Endometrial microvascular endothelial cells (primary cell): ENCODE data around the gene PDCD1LG2. TPM values are rescaled to one million over a fixed set of nuclear protein-coding genes. Genes with fewer than 3 reads are reported as not detected.

Experiments
- in situ Hi-C: cut with HindIII; loops from 2 replicates; pipeline ENCODE4 v1.10.0; 2017; ENCODE audit warnings: low sequenced_read_pairs, low pct_unique_long_range_greater_than_20kb; ENCODE audit errors: inconsistent ontology term
- total RNA-seq: library from RNA; depleted of rRNA; stranded (reverse); fragments of >200 nt; gene quantifications from one replicate; pipeline ENCODE4 v1.2.3, GENCODE V29; 2015; ENCODE audit errors: inconsistent ontology term

PDCD1LG2 gene
- total RNA-seq, 1 donor from 2014 or later, result 52.5 TPM

- in situ Hi-C loops, result no loop called here
These were observed 72.5 kb downstream of the PDCD1LG2 start for GRCh38 chr9:5582835-5583195.

- in situ Hi-C loops, result no loop called here
These were observed 76.1 kb downstream of the PDCD1LG2 start for GRCh38 chr9:5586391-5586802.

- in situ Hi-C loops, result no loop called here
These were observed 76.7 kb downstream of the PDCD1LG2 start for GRCh38 chr9:5587024-5587423.

GRCh38 chr9:5592231-5592630 lies 81.9 kb downstream of the PDCD1LG2 start:
- in situ Hi-C loops, result no loop called here

- in situ Hi-C loops, result no loop called here
These were observed 82.6 kb downstream of the PDCD1LG2 start for GRCh38 chr9:5592904-5593303.

GRCh38 chr9:5593904-5594303 lies 83.6 kb downstream of the PDCD1LG2 start:
- in situ Hi-C loops, result no loop called here

- in situ Hi-C loops, result no loop called here
These were observed 85.8 kb downstream of the PDCD1LG2 start for GRCh38 chr9:5596173-5596572.

GRCh38 chr9:5608298-5609225 lies 98.2 kb downstream of the PDCD1LG2 start:
- in situ Hi-C loops, result no loop called here

- in situ Hi-C loops, result no loop called here
These were observed 98.9 kb downstream of the PDCD1LG2 start for GRCh38 chr9:5609226-5609596.

GRCh38 chr9:5610491-5610890 lies 100.2 kb downstream of the PDCD1LG2 start:
- in situ Hi-C loops, result no loop called here

- in situ Hi-C loops, result no loop called here
These were observed 101.2 kb downstream of the PDCD1LG2 start for GRCh38 chr9:5611321-5612184.

- in situ Hi-C loops, result no loop called here
These were observed 101.8 kb downstream of the PDCD1LG2 start for GRCh38 chr9:5612185-5612530.

GRCh38 chr9:5614192-5614591 lies 103.9 kb downstream of the PDCD1LG2 start:
- in situ Hi-C loops, result no loop called here

- in situ Hi-C loops, result no loop called here
These were observed 104.7 kb downstream of the PDCD1LG2 start for GRCh38 chr9:5614985-5615384.

GRCh38 chr9:5617749-5618148 lies 107.4 kb downstream of the PDCD1LG2 start:
- in situ Hi-C loops, result no loop called here

- in situ Hi-C loops, result no loop called here
These were observed 110.2 kb downstream of the PDCD1LG2 start for GRCh38 chr9:5620494-5620893.
